Esophagus muscularis mucosa (tissue), 4 donors: ENCODE data around the gene CFAP221. TPM values are rescaled to one million over a fixed set of nuclear protein-coding genes. Genes with fewer than 3 reads are reported as not detected.

ENCODE experiments used
- DNase-seq: peaks from one replicate; pipeline ENCODE4 v3.0.0-alpha.2; 2017; ENCODE audit errors: extremely low spot score
- H3K27ac ChIP-seq, 4 donors: fragments of 200-600 bp; sonication (generic); replicated peaks in 1 of 4; 1 replicate in 3 of 4; 2 replicates in 1 of 4; pipeline ENCODE4 v1.5.1; 2016 to 2019; ENCODE audit warnings: mild to moderate bottlenecking in 1 of 4
- H3K27me3 ChIP-seq, 4 donors: fragments of 200-600 bp; sonication (generic); one replicate each; pipeline versions ENCODE4 v1.5.1 to v1.6.0; 2016 to 2019
- H3K36me3 ChIP-seq, 4 donors: fragments of 200-600 bp; sonication (generic); one replicate each; pipeline ENCODE4 v1.5.1; 2016 to 2019
- H3K4me1 ChIP-seq, 4 donors: fragments of 200-600 bp; sonication (generic); one replicate each; pipeline ENCODE4 v1.5.1; 2016 to 2019
- H3K4me3 ChIP-seq, 4 donors: fragments of 200-600 bp; sonication (generic); 1 replicate in 2 of 4; 2 replicates in 2 of 4; pipeline ENCODE4 v1.5.1; 2016 to 2019; ENCODE audit warnings: mild to moderate bottlenecking in 4 of 4, moderate library complexity in 1 of 4
- H3K9me3 ChIP-seq, 4 donors: fragments of 200-600 bp; sonication (generic); 1 replicate in 3 of 4; 2 replicates in 1 of 4; pipeline ENCODE4 v1.5.1; 2016 to 2019
- CTCF ChIP-seq, 3 experiments: fragments of 200-600 bp in 2 of 3; fragments of 450-650 bp in 1 of 3; sonication (generic) in 2 of 3; IDR thresholded peaks; one replicate each; pipeline ENCODE4 v1.5.1; 2017 to 2019; ENCODE audit warnings: antibody characterized with exemption in 3 of 3, mild to moderate bottlenecking in 2 of 3, moderate library complexity in 1 of 3
- EP300 ChIP-seq: sonication (generic); formaldehyde crosslinking; IDR thresholded peaks from one replicate; pipeline ENCODE4 v1.6.1; 2017; ENCODE audit warnings: antibody characterized with exemption
- POLR2A ChIP-seq: fragments of 450-650 bp; IDR thresholded peaks from one replicate; pipeline ENCODE4 v1.6.1; 2017; ENCODE audit warnings: antibody characterized with exemption, moderate library complexity, mild to moderate bottlenecking, low read depth
- POLR2AphosphoS5 ChIP-seq, 2 donors: sonication (generic); formaldehyde crosslinking; IDR thresholded peaks; one replicate each; pipeline ENCODE4 v1.6.1; 2017; ENCODE audit warnings: antibody characterized with exemption in 2 of 2
- WGBS: methylation state at CpG from one replicate; pipeline ENCODE4 v1.1.5; 2018; 5-methylcytosine and 5-hydroxymethylcytosine counted together
- intact Hi-C: fragments of 100-400 bp; cut with DNase I; formaldehyde crosslinking; loops from one replicate; pipeline ENCODE4 v1.15.1; 2023
- total RNA-seq, 4 donors: library from RNA; depleted of rRNA; stranded (reverse); fragments of >200 nt; gene quantifications; one replicate each; pipeline versions ENCODE4 v1.1.0 to v1.2.1, GENCODE V29; 2016

CFAP221 gene
- total RNA-seq, 4 donors from 2014 or later: 0.17 to 0.97 (median 0.29) TPM

GRCh38 chr2:119681868-119682220 lies 137.6 kb downstream of the CFAP221 start:
- intact Hi-C loops: no loop called here
- WGBS: 83% methylated on average over 3 of the region's 4 CpGs
- Histone ChIP-seq H3K9me3 (no peaks in the 10 kb centered on the region), H3K4me1 (peaks cover 7 to 33% (median 29%) of the 10 kb centered on the region in 4 donors), H3K36me3 (peaks cover 0 to 22% (median 11%) of the 10 kb centered on the region in 4 donors), H3K27ac (no peak overlapping the region), H3K27me3 (no peaks in the 10 kb centered on the region), H3K4me3 (no peak overlapping the region)
- TF ChIP-seq CTCF (IDR thresholded peaks at IDR 0.05) (no peak), POLR2A (no peak)
- DNase-seq: no peak

GRCh38 chr2:119682578-119682977 lies 138.3 kb downstream of the CFAP221 start:
- no peaks in the 10 kb centered on the region for H3K9me3 ChIP-seq
- peaks cover 0 to 30% (median 18%) of the 10 kb centered on the region in 4 donors for H3K36me3 ChIP-seq
- 96% methylated on average over 6 of the region's 8 CpGs for WGBS
- DNase-seq: no peak
- intact Hi-C loops: no loop called here
- no peaks in the 10 kb centered on the region for H3K27me3 ChIP-seq
- no peak overlapping the region for H3K27ac ChIP-seq
- H3K4me1 ChIP-seq: peaks cover 7 to 33% (median 29%) of the 10 kb centered on the region in 4 donors
- no peak for TF ChIP-seq CTCF (IDR thresholded peaks at IDR 0.05)
- TF ChIP-seq POLR2AphosphoS5 (IDR thresholded peaks at IDR 0.05): no peak
- no peak for TF ChIP-seq POLR2A
- no peak for TF ChIP-seq EP300
- H3K4me3 ChIP-seq: no peak overlapping the region

GRCh38 chr2:119683074-119683712 lies 138.9 kb downstream of the CFAP221 start:
- Histone ChIP-seq H3K4me3 (no peak overlapping the region), H3K9me3 (no peaks in the 10 kb centered on the region), H3K27me3 (no peaks in the 10 kb centered on the region), H3K36me3 (peaks cover 2 to 36% (median 19%) of the 10 kb centered on the region in 4 donors), H3K4me1 (peaks cover 7 to 33% (median 29%) of the 10 kb centered on the region in 4 donors), H3K27ac (peak overlapping the region in 1 of 4 donors; percentile 35)
- no peak for DNase-seq
- TF ChIP-seq EP300 (no peak), CTCF (IDR thresholded peaks at IDR 0.05) (no peak)
- intact Hi-C loops: no loop called here
- WGBS: 92% methylated on average over 2 of the region's 7 CpGs

- WGBS: 59% methylated on average over 18 of the region's 22 CpGs
- TF ChIP-seq CTCF (IDR thresholded peaks at IDR 0.05) (no peak), POLR2A (no peak), EP300 (no peak), POLR2AphosphoS5 (IDR thresholded peaks at IDR 0.05) (no peak)
- no peaks in the 10 kb centered on the region for H3K9me3 ChIP-seq
- H3K27ac ChIP-seq: peak overlapping the region in 1 of 4 donors; percentile 35
- no peak overlapping the region for H3K4me3 ChIP-seq
- peaks cover 7 to 31% (median 25%) of the 10 kb centered on the region in 4 donors for H3K4me1 ChIP-seq
- H3K27me3 ChIP-seq: no peaks in the 10 kb centered on the region
- no peak for DNase-seq
- peaks cover 9 to 43% (median 24%) of the 10 kb centered on the region in 4 donors for H3K36me3 ChIP-seq
- intact Hi-C loops: no loop called here
Measured at GRCh38 chr2:119683713-119684443, 139.6 kb downstream of the CFAP221 start.
